Naive thymus-derived CD4-positive, alpha-beta T cell (primary cell): ENCODE measurements around the gene ANKRD55. TPM values are rescaled to one million over a fixed set of nuclear protein-coding genes. Genes with fewer than 3 reads are reported as not detected.
"Not testable (repeated sequence)": the region's sequence is repeated elsewhere in the genome, so short reads cannot be mapped to it uniquely, and the experiment has no call there.

Experiments
- ATAC-seq: fragments of 150-1000 bp; cut with Tn5 transposase; 2 replicates; pipeline ENCODE4 v1.10.0; 2021; ENCODE audit warnings: mild to moderate bottlenecking, moderate library complexity
- CTCF ChIA-PET: fragments of 350-600 bp; sonication (Branson Sonifier 250); formaldehyde crosslinking; loops from one replicate; lab custom pipeline; 2021; ENCODE audit warnings: antibody characterized with exemption; lab: Charles Lee
- POLR2A ChIA-PET: fragments of 350-600 bp; sonication (Branson Sonifier 250); formaldehyde crosslinking; loops from one replicate; lab custom pipeline; 2021; ENCODE audit warnings: antibody characterized with exemption, inconsistent platforms; lab: Charles Lee
- DNase-seq, 9 donors: peaks; one replicate each; pipeline versions ENCODE4 v3.0.0 to v3.0.0-alpha.2; 2020 to 2022; ENCODE audit warnings: mixed read lengths in 1 of 9
- H3K27ac ChIP-seq: one replicate; pipeline ENCODE4 v1.7.0; 2013; ENCODE audit warnings: mild to moderate bottlenecking, low read depth, low read length, moderate library complexity
- H3K27me3 ChIP-seq, 2 donors: one replicate each; pipeline ENCODE4 v1.7.0; 2013; ENCODE audit warnings: low read length in 2 of 2, mild to moderate bottlenecking in 2 of 2, moderate library complexity in 2 of 2; ENCODE audit not compliant: control insufficient read depth in 2 of 2, insufficient read depth in 2 of 2
- H3K36me3 ChIP-seq, 3 experiments: 1 replicate in 2 of 3; 2 replicates in 1 of 3; pipeline ENCODE4 v1.7.0; 2013; ENCODE audit warnings: low read length in 3 of 3, mild to moderate bottlenecking in 3 of 3, moderate library complexity in 1 of 3; ENCODE audit not compliant: insufficient read depth in 3 of 3, control insufficient read depth in 2 of 3
- H3K4me1 ChIP-seq, 2 donors: one replicate each; pipeline ENCODE4 v1.7.0; 2013; ENCODE audit warnings: low read length in 2 of 2, mild to moderate bottlenecking in 2 of 2, moderate library complexity in 1 of 2; ENCODE audit not compliant: control insufficient read depth in 2 of 2, insufficient read depth in 2 of 2
- H3K4me3 ChIP-seq: 2 replicates; pipeline ENCODE4 v1.7.0; 2013; ENCODE audit warnings: mild to moderate bottlenecking, low read length
- H3K9me3 ChIP-seq, 3 experiments: 1 replicate in 2 of 3; 2 replicates in 1 of 3; pipeline ENCODE4 v1.7.0; 2013; ENCODE audit warnings: low read length in 3 of 3; ENCODE audit not compliant: control insufficient read depth in 2 of 3
- H3K27ac Mint-ChIP-seq, 9 donors: one replicate each; pipeline ENCODE4 v1.8.0; 2020 to 2022; ENCODE audit warnings: mixed read lengths in 9 of 9, mild to moderate bottlenecking in 8 of 9, moderate library complexity in 5 of 9, inconsistent platforms in 2 of 9
- H3K27me3 Mint-ChIP-seq, 5 donors: one replicate each; pipeline ENCODE4 v1.8.0; 2021 to 2022; ENCODE audit warnings: mixed read lengths in 5 of 5, mild to moderate bottlenecking in 1 of 5
- H3K36me3 Mint-ChIP-seq, 5 donors: one replicate each; pipeline ENCODE4 v1.8.0; 2020 to 2022; ENCODE audit warnings: mixed read lengths in 5 of 5, mild to moderate bottlenecking in 3 of 5, inconsistent platforms in 1 of 5
- H3K4me1 Mint-ChIP-seq, 7 donors: one replicate each; pipeline ENCODE4 v1.8.0; 2020 to 2022; ENCODE audit warnings: mixed read lengths in 7 of 7, mild to moderate bottlenecking in 3 of 7, inconsistent platforms in 1 of 7
- H3K4me3 Mint-ChIP-seq, 10 donors: one replicate each; pipeline ENCODE4 v1.8.0; 2020 to 2022; ENCODE audit warnings: mild to moderate bottlenecking in 10 of 10, mixed read lengths in 10 of 10, moderate library complexity in 6 of 10, inconsistent platforms in 2 of 10
- H3K9me3 Mint-ChIP-seq, 11 donors: one replicate each; pipeline ENCODE4 v1.8.0; 2020 to 2022; ENCODE audit warnings: mixed read lengths in 11 of 11, mild to moderate bottlenecking in 4 of 11, inconsistent platforms in 1 of 11, moderate library complexity in 1 of 11
- intact Hi-C, 2 donors: fragments of 100-400 bp; cut with micrococcal nuclease; formaldehyde crosslinking; loops; one replicate each; pipeline ENCODE4 v1.15.1; 2023
- polyA plus RNA-seq, 2 donors: library from polyadenylated mRNA; unstranded; fragments of 300-500 nt; fragmentation: Illumina TruSeq; gene quantifications; one replicate each; pipeline ENCODE4 v1.2.3, GENCODE V29; 2021
- total RNA-seq, 6 experiments: library from RNA in 5 of 6; stranded (reverse) in 5 of 6; gene quantifications; 1 replicate in 5 of 6; 2 replicates in 1 of 6; pipeline ENCODE4 v1.2.3 and lab custom pipeline; 2021 to 2026

Gene ANKRD55
- total and polyA plus RNA-seq, 7 experiments from 2014 or later, result 7.1 to 89.7 (median 24.4) TPM

GRCh38 chr5:56269216-56269927 lies 36.2 kb upstream of the ANKRD55 start:
- ATAC-seq (peak; percentile 66), DNase-seq (peak in 7 of 9 donors; percentile 14 to 55 (median 37))
- Mint-ChIP-seq H3K9me3 (no peaks in the 10 kb centered on the region), H3K27ac (peak overlapping the region in 2 of 9 donors; percentile 23 to 50), H3K4me3 (peak overlapping the region in 1 of 10 donors; percentile 34), H3K27me3 (peaks cover 0 to 9% (median 0%) of the 10 kb centered on the region in 5 donors), H3K4me1 (peaks cover 12 to 33% (median 21%) of the 10 kb centered on the region in 7 donors), H3K36me3 (no peaks in the 10 kb centered on the region)
- ChIA-PET POLR2A (interaction anchor here (0.6 kb wide), 1 partner anchor 332 kb away, joined by 3 read pairs; no protein-coding TSS in a partner anchor), CTCF (interaction anchor here (0.5 to 6.1 kb wide), 14 partner anchors 167 to 867 kb away, joined by 3 to 131 read pairs (median 4); no protein-coding TSS in a partner anchor)
- no peaks in the 10 kb centered on the region for H3K9me3 ChIP-seq
- H3K27me3 ChIP-seq, result no peaks in the 10 kb centered on the region
- peaks cover 0 to 9% of the 10 kb centered on the region in 2 donors for H3K4me1 ChIP-seq
- intact Hi-C loops, result loop anchor here (1.0 to 2.0 kb wide), 3 partner anchors 69 to 333 kb away; no protein-coding TSS in a partner anchor
- H3K4me3 ChIP-seq, result no peak overlapping the region
- no peaks in the 10 kb centered on the region for H3K36me3 ChIP-seq
- no peak overlapping the region for H3K27ac ChIP-seq

DNA sequence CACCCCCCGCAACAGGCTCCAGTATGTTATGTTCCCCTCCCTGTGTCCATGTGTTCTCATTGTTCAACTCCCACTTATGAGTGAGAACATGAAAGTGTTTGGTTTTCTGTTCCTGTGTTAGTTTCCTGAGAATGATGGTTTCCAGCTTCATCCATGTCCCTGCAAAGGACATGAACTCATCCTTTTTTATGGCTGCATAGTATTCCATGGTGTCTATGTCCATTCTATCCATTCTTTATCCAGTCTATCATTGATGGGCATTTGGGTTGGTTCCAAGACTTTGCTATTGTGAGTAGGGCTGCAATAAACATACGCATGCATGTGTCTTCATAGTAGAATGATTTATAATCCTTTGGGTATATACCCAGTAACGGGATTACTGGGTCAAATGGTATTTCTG lies 35.6 kb upstream of the ANKRD55 start:
- H3K27me3 Mint-ChIP-seq, result peaks cover 0 to 11% (median 0%) of the 10 kb centered on the region in 5 donors
- CTCF ChIA-PET, result interaction anchor here (0.6 to 6.1 kb wide), 7 partner anchors 290 to 594 kb away, joined by 3 to 131 read pairs (median 4); no protein-coding TSS in a partner anchor
- H3K36me3 Mint-ChIP-seq, H3K27me3 ChIP-seq, H3K4me3 Mint-ChIP-seq, DNase-seq, H3K27ac ChIP-seq, H3K4me3 ChIP-seq, H3K9me3 Mint-ChIP-seq, ATAC-seq, POLR2A ChIA-PET, H3K4me1 ChIP-seq, H3K36me3 ChIP-seq, H3K27ac Mint-ChIP-seq, H3K9me3 ChIP-seq: not testable (repeated sequence)
- intact Hi-C loops, result loop anchor here (1.0 to 2.0 kb wide), 3 partner anchors 68 to 332 kb away; no protein-coding TSS in a partner anchor
- peaks cover 12 to 33% (median 21%) of the 10 kb centered on the region in 7 donors for H3K4me1 Mint-ChIP-seq

GRCh38 chr5:56267856-56268255 lies 34.7 kb upstream of the ANKRD55 start:
- H3K36me3 ChIP-seq, result no peaks in the 10 kb centered on the region
- ATAC-seq (no peak), DNase-seq (no peak)
- ChIA-PET POLR2A (interaction anchor here (0.6 kb wide), 1 partner anchor 519 kb away, joined by 3 read pairs; no protein-coding TSS in a partner anchor), CTCF (interaction anchor here (0.6 to 2.8 kb wide), 4 partner anchors 330 to 592 kb away, joined by 3 to 17 read pairs (median 4); no protein-coding TSS in a partner anchor)
- H3K27me3 ChIP-seq, result no peaks in the 10 kb centered on the region
- H3K27me3 Mint-ChIP-seq, result peaks cover 0 to 16% (median 0%) of the 10 kb centered on the region in 5 donors
- H3K4me3 ChIP-seq, result no peak overlapping the region
- intact Hi-C loops, result loop anchor here in 1 of 2 donors (2.0 kb wide), 1 partner anchor 67 kb away; no protein-coding TSS in a partner anchor
- H3K9me3 ChIP-seq, result no peaks in the 10 kb centered on the region
- peaks cover 12 to 30% (median 21%) of the 10 kb centered on the region in 7 donors for H3K4me1 Mint-ChIP-seq
- H3K36me3 Mint-ChIP-seq, result no peaks in the 10 kb centered on the region
- H3K27ac ChIP-seq, result no peak overlapping the region
- no peak overlapping the region for H3K4me3 Mint-ChIP-seq
- peaks cover 0 to 9% of the 10 kb centered on the region in 2 donors for H3K4me1 ChIP-seq
- no peak overlapping the region for H3K27ac Mint-ChIP-seq
- no peaks in the 10 kb centered on the region for H3K9me3 Mint-ChIP-seq

DNA sequence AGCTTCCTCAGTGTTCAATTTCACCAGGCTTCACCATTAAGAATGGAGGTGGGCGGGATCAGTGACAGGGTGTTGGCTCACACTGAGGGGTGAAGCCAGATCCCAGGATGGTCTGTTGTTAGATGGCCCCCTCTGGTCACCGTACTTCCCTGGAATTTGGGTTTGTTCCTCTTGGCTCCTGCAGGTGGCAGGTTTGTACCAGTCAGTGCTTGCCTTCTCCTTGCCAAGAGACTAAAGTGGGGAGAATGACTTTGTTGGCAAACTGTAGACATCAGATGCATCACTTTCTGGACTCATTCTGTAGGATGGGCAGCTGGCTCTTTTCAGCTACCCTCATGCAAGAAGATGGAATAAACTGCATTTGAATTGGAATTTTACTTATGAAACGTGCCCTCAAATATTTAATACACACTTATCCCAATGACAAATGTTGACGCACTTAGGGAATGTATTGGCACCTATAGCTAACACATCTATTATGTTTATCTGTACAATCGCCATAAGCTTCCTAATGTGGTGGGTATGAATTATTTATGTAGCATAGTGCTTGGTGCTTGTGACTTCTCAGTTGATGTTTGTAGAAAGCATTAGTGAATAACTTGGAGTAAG lies 31.4 kb upstream of the ANKRD55 start:
- intact Hi-C loops, result no loop called here
- Histone ChIP-seq H3K27me3 (no peaks in the 10 kb centered on the region), H3K9me3 (no peaks in the 10 kb centered on the region), H3K4me3 (no peak overlapping the region), H3K36me3 (no peaks in the 10 kb centered on the region), H3K4me1 (no peaks in the 10 kb centered on the region), H3K27ac (no peak overlapping the region)
- H3K27ac Mint-ChIP-seq, result no peak overlapping the region
- no peaks in the 10 kb centered on the region for H3K9me3 Mint-ChIP-seq
- ATAC-seq, result peak; percentile 54
- H3K27me3 Mint-ChIP-seq, result peaks cover 0 to 19% (median 0%) of the 10 kb centered on the region in 5 donors
- ChIA-PET POLR2A (no interaction called here), CTCF (interaction anchor here (0.6 to 2.5 kb wide), 8 partner anchors 11 to 591 kb away, joined by 3 to 12 read pairs (median 4); no protein-coding TSS in a partner anchor)
- no peaks in the 10 kb centered on the region for H3K36me3 Mint-ChIP-seq
- H3K4me1 Mint-ChIP-seq, result peaks cover 2 to 4% (median 3%) of the 10 kb centered on the region in 7 donors
- no peak overlapping the region for H3K4me3 Mint-ChIP-seq
- DNase-seq, result peak in 3 of 9 donors; percentile 7 to 24 (median 9)

- H3K4me3 ChIP-seq, result no peak overlapping the region
- no peak overlapping the region for H3K27ac ChIP-seq
- no peaks in the 10 kb centered on the region for H3K36me3 ChIP-seq
- CTCF ChIA-PET, result no interaction called here
- Mint-ChIP-seq H3K36me3 (no peaks in the 10 kb centered on the region), H3K9me3 (no peaks in the 10 kb centered on the region), H3K4me1 (no peaks in the 10 kb centered on the region), H3K27ac (no peak overlapping the region), H3K4me3 (no peak overlapping the region), H3K27me3 (peaks cover 0 to 17% (median 0%) of the 10 kb centered on the region in 5 donors)
- intact Hi-C loops, result no loop called here
- DNase-seq, result no peak
- ATAC-seq, result no peak
- H3K9me3 ChIP-seq, result no peaks in the 10 kb centered on the region
- POLR2A ChIA-PET, result interaction anchor here (0.5 kb wide), 1 partner anchor 71 kb away, joined by 3 read pairs; no protein-coding TSS in a partner anchor
- H3K27me3 ChIP-seq, result no peaks in the 10 kb centered on the region
- no peaks in the 10 kb centered on the region for H3K4me1 ChIP-seq
These were observed 29.1 kb upstream of the ANKRD55 start for GRCh38 chr5:56262279-56262678.

- Mint-ChIP-seq H3K27me3 (peaks cover 0 to 21% (median 0%) of the 10 kb centered on the region in 5 donors), H3K27ac (no peak overlapping the region), H3K4me3 (no peak overlapping the region), H3K9me3 (no peaks in the 10 kb centered on the region), H3K4me1 (no peaks in the 10 kb centered on the region), H3K36me3 (no peaks in the 10 kb centered on the region)
- ChIA-PET CTCF (interaction anchor here (0.7 to 0.8 kb wide), 3 partner anchors 14 to 887 kb away, joined by 3 read pairs; no protein-coding TSS in a partner anchor), POLR2A (no interaction called here)
- H3K36me3 ChIP-seq, result no peaks in the 10 kb centered on the region
- intact Hi-C loops, result no loop called here
- H3K9me3 ChIP-seq, result no peaks in the 10 kb centered on the region
- no peaks in the 10 kb centered on the region for H3K27me3 ChIP-seq
- no peak overlapping the region for H3K4me3 ChIP-seq
- H3K4me1 ChIP-seq, result no peaks in the 10 kb centered on the region
- ATAC-seq (peak; percentile 41), DNase-seq (no peak)
- no peak overlapping the region for H3K27ac ChIP-seq
These were observed 25.9 kb upstream of the ANKRD55 start for GRCh38 chr5:56259002-56259511.
